ENCODE data around the gene PPP4C.

DNA sequence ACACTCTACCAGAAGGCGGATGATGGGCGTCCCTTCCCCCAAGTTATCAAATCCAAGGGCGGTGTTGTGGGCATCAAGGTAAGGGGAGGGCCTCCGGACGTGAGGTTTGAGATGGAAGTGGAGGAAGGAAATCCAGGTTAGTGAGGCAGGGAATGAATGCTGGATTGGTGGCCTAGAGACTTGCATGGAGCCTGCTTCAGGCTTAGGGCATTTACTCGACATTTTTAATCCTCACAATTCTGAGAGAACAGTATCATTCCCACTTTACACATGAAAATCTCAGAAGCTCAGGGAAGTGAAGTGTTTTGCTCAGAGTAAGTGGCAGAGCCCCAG, 8.2 kb upstream of the PPP4C start:
- TF ChIP-seq POLR2A (IDR thresholded peaks at IDR 0.05) = no peak
- TF ChIP-seq, protein P1, sequence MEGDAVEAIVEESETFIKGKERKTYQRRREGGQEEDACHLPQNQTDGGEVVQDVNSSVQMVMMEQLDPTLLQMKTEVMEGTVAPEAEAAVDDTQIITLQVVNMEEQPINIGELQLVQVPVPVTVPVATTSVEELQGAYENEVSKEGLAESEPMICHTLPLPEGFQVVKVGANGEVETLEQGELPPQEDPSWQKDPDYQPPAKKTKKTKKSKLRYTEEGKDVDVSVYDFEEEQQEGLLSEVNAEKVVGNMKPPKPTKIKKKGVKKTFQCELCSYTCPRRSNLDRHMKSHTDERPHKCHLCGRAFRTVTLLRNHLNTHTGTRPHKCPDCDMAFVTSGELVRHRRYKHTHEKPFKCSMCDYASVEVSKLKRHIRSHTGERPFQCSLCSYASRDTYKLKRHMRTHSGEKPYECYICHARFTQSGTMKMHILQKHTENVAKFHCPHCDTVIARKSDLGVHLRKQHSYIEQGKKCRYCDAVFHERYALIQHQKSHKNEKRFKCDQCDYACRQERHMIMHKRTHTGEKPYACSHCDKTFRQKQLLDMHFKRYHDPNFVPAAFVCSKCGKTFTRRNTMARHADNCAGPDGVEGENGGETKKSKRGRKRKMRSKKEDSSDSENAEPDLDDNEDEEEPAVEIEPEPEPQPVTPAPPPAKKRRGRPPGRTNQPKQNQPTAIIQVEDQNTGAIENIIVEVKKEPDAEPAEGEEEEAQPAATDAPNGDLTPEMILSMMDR (IDR thresholded peaks at IDR 0.05) = no peak

Measured in Peyer's patch (tissue), 4 donors.